Ovary (tissue), 9 donors: Measurements from ENCODE around the gene GABPB2. TPM values are rescaled to one million over a fixed set of nuclear protein-coding genes. Genes with fewer than 3 reads are reported as not detected.

ENCODE experiments used
- DNase-seq, 5 donors: peaks; one replicate each; pipeline ENCODE4 v3.0.0-alpha.2; 2019 to 2020
- H3K27ac ChIP-seq, 2 donors: fragments of 200-600 bp; one replicate each; pipeline versions ENCODE4 v1.5.1 to v1.8.0; 2019 to 2022
- H3K27me3 ChIP-seq: fragments of 200-600 bp; one replicate; pipeline ENCODE4 v1.8.0; 2022
- H3K36me3 ChIP-seq: fragments of 200-600 bp; sonication (generic); one replicate; pipeline ENCODE4 v1.5.1; 2019
- H3K4me1 ChIP-seq: one replicate; pipeline ENCODE4 v1.8.1; 2013; ENCODE audit warnings: mild to moderate bottlenecking, moderate library complexity; ENCODE audit not compliant: insufficient read depth
- H3K4me3 ChIP-seq: fragments of 200-600 bp; sonication (generic); one replicate; pipeline ENCODE4 v1.5.1; 2017
- H3K9me3 ChIP-seq, 2 donors: fragments of 200-600 bp in 1 of 2; sonication (generic) in 1 of 2; one replicate each; pipeline versions ENCODE4 v1.5.1 to v1.8.1; 2013 to 2019; ENCODE audit warnings: mild to moderate bottlenecking in 1 of 2, moderate library complexity in 1 of 2
- CTCF ChIP-seq, 3 donors: fragments of 450-650 bp in 2 of 3; fragments of 200-600 bp in 1 of 3; IDR thresholded peaks; one replicate each; pipeline versions ENCODE4 v1.5.1 to v1.8.0; 2016 to 2022; ENCODE audit warnings: antibody characterized with exemption in 3 of 3, mild to moderate bottlenecking in 1 of 3
- EP300 ChIP-seq: sonication (generic); formaldehyde crosslinking; IDR thresholded peaks from one replicate; pipeline ENCODE4 v1.6.1; 2017; ENCODE audit warnings: antibody characterized with exemption
- POLR2A ChIP-seq: fragments of 450-650 bp; IDR thresholded peaks from one replicate; pipeline ENCODE4 v1.6.1; 2017; ENCODE audit warnings: antibody characterized with exemption, mild to moderate bottlenecking, moderate library complexity
- WGBS, 3 donors: extraction: QIAGEN DNeasy Blood & Tissue Kit in 1 of 3; methylation state at CpG; one replicate each; pipeline versions ENCODE4 v1.1.5 to v1.1.7; 2013 to 2017; 5-methylcytosine and 5-hydroxymethylcytosine counted together
- intact Hi-C, 4 donors: fragments of 100-400 bp; cut with DNase I; formaldehyde crosslinking; loops; one replicate each; pipeline versions ENCODE4 v1.11.0 to v1.15.1; 2022 to 2023
- polyA plus RNA-seq, 2 donors: library from polyadenylated mRNA; stranded (reverse); fragments of 200-250 nt in 1 of 2; fragments of 350-450 nt in 1 of 2; fragmentation: Illumina TruSeq in 1 of 2; extraction: RNeasy Lipid Tissue Mini Kit (QIAGEN cat#74804) in 1 of 2; gene quantifications; one replicate each; pipeline ENCODE4 v1.2.3, GENCODE V29; 2013 to 2014
- total RNA-seq, 7 donors: library from RNA; depleted of rRNA in 2 of 7; stranded (reverse); fragments of >200 nt in 2 of 7; fragmentation: NEBNext Ultra II Directional in 3 of 7; extraction: Animal tissue kit (Norgen Biotek cat#: 25700) in 3 of 7; gene quantifications; one replicate each; pipeline versions ENCODE4 v1.1.0 to v1.2.4, GENCODE V29; 2016 to 2023
- donor health status: DM: no; HTN: no; CAD: no; lungs with moderate emphysema.
- donor health status: DM: no; HTN: no; CAD: no.
- donor health status: Bipolar disorder and iron deficiency.
- donor health status: DM: yes; HTN: yes; CAD: no.
- donor health status: DM: no; HTN: no; CAD: no.
- donor health status: DM: yes; HTN: yes; CAD: no.

GABPB2 gene
- total and polyA plus RNA-seq, 9 donors: 11.4 to 28.1 (median 20.6) TPM

GRCh38 chr1:151049458-151049857 is 21.1 kb upstream of the GABPB2 start:
- Histone ChIP-seq H3K9me3 (no peaks in the 10 kb centered on the region), H3K4me1 (no peaks in the 10 kb centered on the region), H3K4me3 (no peak overlapping the region), H3K36me3 (no peaks in the 10 kb centered on the region), H3K27ac (no peak overlapping the region), H3K27me3 (no peaks in the 10 kb centered on the region)
- DNase-seq: no peak
- 87% methylated on average over 5 of the region's 5 CpGs for WGBS, 3 donors
- TF ChIP-seq EP300 (no peak), POLR2A (no peak), CTCF (IDR thresholded peaks at IDR 0.05) (no peak)
- intact Hi-C loops: loop anchor here in 1 of 4 donors (2.0 kb wide), 1 partner anchor 21 kb away; the partner anchor contains the start of gene GABPB2

DNA sequence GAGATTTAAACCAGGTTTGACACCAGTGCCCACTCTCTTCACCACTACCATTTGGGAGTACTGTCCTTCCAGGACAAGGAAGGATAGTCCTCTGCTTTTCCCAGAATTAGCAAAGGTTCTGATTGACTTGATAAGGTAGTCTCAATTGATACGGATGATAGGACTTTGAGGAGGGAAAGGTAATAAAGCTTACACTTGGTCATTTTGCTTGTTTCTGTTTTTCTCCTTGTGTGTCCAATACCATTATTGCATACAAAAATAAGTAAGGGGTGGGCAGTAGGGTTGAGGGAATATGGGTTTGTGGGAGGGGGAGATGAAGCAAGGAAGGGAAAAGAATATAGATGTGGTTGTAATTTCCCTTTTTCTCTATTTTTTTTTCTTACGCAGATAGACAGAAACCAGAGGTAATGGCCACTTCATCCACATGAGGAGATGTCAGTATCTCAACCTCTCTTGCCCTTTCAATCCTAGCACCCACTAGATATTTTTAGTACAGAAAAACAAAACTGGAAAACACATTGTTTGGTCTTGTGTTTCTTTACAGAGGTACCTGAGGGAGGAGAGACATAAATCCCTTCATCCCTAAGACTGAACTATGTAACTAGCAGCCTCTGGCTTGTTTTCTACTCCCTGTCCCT is 20.4 kb upstream of the GABPB2 start:
- Histone ChIP-seq H3K36me3 (no peaks in the 10 kb centered on the region), H3K27ac (no peak overlapping the region), H3K4me3 (no peak overlapping the region), H3K27me3 (no peaks in the 10 kb centered on the region), H3K9me3 (no peaks in the 10 kb centered on the region), H3K4me1 (no peaks in the 10 kb centered on the region)
- WGBS, 3 donors: 75 to 84% (median 81%) methylated on average over 2 of the region's 2 CpGs
- TF ChIP-seq EP300 (no peak), CTCF (IDR thresholded peaks at IDR 0.05) (no peak), POLR2A (no peak)
- no peak for DNase-seq
- intact Hi-C loops: no loop called here

- Histone ChIP-seq H3K27me3 (no peaks in the 10 kb centered on the region), H3K4me1 (no peaks in the 10 kb centered on the region), H3K4me3 (no peak overlapping the region), H3K27ac (no peak overlapping the region), H3K9me3 (no peaks in the 10 kb centered on the region), H3K36me3 (no peaks in the 10 kb centered on the region)
- intact Hi-C loops: no loop called here
- TF ChIP-seq EP300 (no peak), CTCF (IDR thresholded peaks at IDR 0.05) (no peak), POLR2A (no peak)
- no peak for DNase-seq
- WGBS, 3 donors: 58 to 72% (median 69%) methylated on average over 2 of the region's 2 CpGs
Observed at GRCh38 chr1:151051356-151052009, 19.1 kb upstream of the GABPB2 start.

- intact Hi-C loops: no loop called here
- no peaks in the 10 kb centered on the region for H3K36me3 ChIP-seq
- peaks cover 13% of the 10 kb centered on the region for H3K4me1 ChIP-seq
- no peak overlapping the region for H3K4me3 ChIP-seq
- 83 to 86% (median 85%) methylated on average over 4 of the region's 4 CpGs for WGBS, 3 donors
- no peaks in the 10 kb centered on the region for H3K9me3 ChIP-seq
- TF ChIP-seq POLR2A (no peak), EP300 (no peak), CTCF (IDR thresholded peaks at IDR 0.05) (no peak)
- DNase-seq: no peak
- H3K27me3 ChIP-seq: no peaks in the 10 kb centered on the region
- H3K27ac ChIP-seq: no peak overlapping the region
Observed at GRCh38 chr1:151054971-151055547, 15.5 kb upstream of the GABPB2 start.
